Stimulated activated CD8-positive, alpha-beta memory T cell treated with anti-CD3 and anti-CD28 coated beads, Interleukin-7, amount 100 ng/mL, for 48 hours (primary cell): ENCODE data around the gene ECHS1.
A peak's percentile ranks its signal among the peaks of the same experiment; 100 is the strongest.
"Not testable (repeated sequence)": the region's sequence is repeated elsewhere in the genome, so short reads cannot be mapped to it uniquely, and the experiment has no call there.

Experiments
- DNase-seq, 2 donors: peaks; one replicate each; pipeline ENCODE4 v3.0.0-alpha.2; 2020; ENCODE audit warnings: low read depth in 1 of 2; ENCODE audit errors: extremely low read depth in 1 of 2

The ECHS1 gene

GRCh38 chr10:133373174-133374090 is at the start of gene ECHS1:
TSS of gene ECHS1 (minus strand) at chr10:133373354. CDS start at chr10:133373333, 21 bp downstream.
- DNase-seq: peak; percentile 89 to 92

DNA sequence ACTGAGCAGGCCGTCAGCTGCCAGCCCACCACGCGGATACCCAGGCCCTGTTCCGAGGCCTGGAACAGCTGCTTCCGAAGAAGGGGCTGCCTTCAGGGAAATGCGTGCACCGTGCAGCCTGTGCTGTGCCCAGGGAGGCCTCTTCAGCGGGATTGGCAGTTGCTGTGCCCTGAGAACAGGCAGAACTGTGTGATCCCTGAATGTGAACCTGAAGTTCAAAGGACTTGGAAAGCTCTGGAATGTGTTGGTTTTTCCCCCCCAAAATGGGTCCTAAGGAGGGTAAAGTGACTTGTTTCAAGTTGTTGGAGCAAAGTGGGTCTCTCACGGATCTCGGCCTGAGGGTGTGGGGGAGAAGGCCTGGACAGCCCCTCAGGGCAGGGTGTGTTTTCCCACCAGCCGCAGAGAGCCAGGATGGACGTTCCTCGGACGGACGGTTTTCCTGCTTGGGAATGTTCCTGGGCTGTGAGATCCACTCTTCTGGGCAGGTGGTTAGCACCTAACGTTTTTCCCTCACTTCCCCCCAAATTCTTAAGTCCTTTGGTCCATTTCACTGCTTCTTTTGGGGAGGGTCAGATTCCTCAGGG is 49.2 kb upstream of the ECHS1 start:
- DNase-seq: no peak

GRCh38 chr10:133421336-133422222 is 48.4 kb upstream of the ECHS1 start:
- no peak for DNase-seq

GRCh38 chr10:133420579-133420978 is 47.4 kb upstream of the ECHS1 start:
- DNase-seq: no peak

DNA sequence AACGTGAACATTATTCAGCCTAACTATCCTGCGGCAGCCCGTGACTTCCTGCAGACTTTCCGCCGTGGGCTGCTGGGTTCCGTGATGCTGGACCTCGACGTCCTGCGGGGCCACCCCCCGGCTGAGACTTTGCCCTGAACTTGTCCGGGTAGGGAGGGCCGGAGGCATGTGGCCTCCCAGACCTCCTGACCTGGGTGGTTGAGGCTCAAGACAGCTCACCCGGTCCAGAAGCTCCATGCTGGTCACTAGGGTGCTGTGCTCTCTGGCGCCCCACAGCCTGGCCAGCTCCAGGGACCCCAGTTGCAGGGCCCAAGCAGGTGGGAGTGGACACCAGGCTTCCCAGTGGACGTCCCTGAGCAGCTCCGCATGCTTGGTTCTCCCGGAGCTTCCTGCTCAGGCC is 46.9 kb upstream of the ECHS1 start:
- no peak for DNase-seq

GRCh38 chr10:133419211-133419950 is 46.2 kb upstream of the ECHS1 start:
- DNase-seq: no peak

DNA sequence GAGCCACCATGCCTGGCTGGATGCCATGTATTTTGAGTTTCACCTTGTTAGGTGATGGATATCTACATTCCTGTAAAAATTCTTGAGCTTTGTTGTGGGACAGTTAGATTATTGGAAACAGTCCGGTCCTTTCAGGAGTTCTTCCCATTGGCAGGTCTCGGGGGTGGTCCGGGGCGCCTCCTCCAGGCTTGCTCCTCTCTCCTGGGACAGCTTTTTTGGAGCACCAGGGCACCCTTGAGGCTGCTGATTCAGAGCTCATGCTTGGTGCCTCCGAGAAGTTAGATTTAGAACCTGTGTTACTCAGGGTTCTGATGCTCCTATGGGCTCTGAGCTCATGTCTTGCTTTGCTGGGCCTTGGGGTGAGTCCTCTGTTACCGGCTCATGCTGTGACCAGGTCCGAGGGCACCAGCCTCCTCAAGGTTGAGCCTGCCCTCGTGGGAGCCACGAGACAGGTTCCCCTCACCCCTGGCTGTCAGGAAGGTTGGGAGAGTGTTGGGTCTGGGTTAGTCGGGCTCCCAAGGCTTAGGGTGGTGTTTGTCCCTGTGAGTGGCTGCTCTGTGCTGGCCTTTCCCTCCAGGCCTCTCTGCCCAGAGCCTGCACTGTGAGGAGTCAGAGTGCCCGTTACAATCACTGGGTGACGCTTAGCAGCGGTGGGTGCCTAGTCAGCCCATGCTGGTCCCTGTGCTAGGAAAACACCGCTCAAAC is 45.3 kb upstream of the ECHS1 start:
- DNase-seq: no peak

DNA sequence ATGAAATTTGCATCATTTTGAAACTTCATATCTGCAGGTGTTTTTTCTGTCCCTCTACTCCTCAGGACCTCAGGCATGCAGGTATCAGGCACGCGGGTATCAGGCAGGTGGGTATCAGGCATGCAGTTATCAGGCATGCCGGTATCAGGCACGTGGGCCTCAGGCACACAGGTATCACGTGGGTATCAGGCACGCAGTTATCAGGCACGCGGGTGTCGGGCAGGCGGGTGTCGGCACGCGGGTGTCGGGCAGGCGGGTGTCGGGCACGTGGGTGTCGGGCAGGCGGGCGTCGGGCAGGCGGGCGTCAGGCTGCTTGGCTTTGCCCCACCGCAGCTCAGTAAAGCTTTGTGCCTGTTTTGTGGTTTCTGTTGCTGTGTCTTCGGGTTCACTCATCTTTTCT is 42.6 kb upstream of the ECHS1 start:
- DNase-seq: no peak

DNA sequence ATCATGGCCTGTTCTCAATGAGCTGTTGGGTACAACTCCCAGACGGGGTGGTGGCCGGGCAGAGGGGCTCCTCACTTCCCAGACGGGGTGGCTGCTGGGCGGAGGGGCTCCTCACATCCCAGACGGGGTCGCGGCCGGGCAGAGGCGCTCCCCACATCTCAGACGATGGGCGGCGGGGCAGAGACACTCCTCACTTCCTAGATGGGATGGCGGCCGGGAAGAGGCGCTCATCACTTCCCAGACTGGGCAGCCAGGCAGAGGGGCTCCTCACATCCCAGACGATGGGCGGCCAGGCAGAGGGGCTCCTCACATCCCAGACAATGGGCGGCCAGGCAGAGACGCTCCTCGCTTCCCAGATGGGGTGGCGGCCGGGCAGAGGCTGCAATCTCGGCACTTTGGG is 41.2 kb upstream of the ECHS1 start:
- DNase-seq: not testable (repeated sequence)

DNA sequence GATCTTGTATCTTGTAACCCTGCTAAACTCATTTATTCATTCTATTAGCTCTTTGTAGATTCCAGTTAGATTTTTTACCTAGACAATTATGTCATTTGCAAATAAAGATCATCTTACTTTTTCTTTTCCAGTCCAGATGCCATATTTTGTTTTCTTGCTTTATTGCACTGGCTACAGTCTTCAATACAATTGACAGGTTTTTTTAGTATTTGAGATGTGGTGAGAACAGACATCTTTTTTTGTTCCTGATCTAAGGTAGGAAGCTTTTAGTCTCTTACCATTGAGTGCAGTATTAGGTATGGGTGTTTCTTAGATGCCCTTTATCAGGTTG is 39.2 kb upstream of the ECHS1 start:
- DNase-seq: no peak

GRCh38 chr10:133411523-133412380 is 38.6 kb upstream of the ECHS1 start:
- no peak for DNase-seq

DNA sequence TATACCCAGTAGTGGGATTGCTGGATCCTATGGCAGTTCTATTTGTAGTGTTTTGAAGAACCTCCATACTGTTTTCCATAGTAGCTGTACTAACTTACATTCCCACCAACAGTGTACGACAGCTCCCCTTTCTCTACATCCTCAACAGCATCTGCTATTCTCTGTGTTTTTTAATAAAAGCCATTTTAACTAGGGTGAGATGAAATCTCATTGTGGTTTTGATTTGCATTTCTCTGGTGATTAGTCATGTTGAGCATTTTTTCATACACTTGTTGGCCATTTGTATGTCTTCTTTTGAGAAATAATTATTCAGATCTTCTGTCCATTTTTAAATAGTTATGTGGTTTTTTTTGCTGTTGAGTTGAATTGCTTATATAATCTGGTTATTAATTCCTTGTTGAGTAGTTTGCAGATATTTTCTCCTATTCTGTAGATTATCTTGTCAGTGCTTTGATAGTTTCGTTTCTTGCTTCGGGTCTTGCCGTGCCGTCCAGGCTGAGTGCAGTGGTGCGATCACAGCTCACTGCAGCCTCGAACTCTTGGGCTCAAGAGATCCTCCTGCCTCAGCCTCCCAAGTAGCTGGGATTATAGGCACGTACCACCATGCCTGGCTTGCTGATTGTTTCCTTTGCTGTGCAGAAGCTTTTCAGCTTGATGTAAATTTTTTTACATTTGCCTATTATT is 32.8 kb upstream of the ECHS1 start:
- no peak for DNase-seq

DNA sequence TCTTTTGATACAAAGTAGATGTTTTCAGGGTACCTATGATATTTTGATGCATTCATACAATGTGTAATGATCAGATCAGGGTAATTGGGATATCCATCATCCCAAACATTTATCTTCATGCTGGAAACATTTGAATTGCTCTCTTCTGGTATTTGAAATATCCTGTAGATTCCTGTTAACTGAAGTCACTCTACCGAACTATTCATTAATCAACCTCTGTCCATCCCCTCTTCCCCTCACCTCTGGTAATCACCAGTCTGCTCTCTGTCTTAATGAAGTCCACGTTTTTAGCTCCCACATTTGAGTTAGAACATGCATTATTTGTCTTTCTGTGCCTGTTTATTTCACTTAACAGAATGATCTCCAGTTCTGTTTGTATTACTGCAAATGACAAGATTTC is 32.1 kb upstream of the ECHS1 start:
- DNase-seq: no peak

DNA sequence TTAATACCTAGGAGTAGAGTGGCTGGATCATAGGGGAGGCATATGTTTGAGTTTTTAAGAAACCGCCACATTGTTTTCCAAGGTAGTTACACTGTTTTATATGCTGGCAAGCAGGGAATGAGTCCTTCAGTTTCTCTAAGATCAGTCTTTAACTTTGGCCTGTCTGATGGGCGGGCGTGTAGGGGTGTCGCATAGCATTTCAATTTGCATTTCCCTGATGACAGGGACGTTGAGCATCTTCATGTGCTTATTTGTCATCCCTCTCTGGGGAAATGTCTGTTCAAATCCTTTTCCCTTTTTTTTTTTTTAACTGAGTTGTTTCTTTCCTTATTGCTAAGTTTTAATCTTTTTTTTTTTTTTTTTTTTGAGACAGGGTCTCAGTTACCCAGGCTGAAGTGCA is 30.6 kb upstream of the ECHS1 start:
- DNase-seq: no peak

- no peak for DNase-seq
These were observed 30.2 kb upstream of the ECHS1 start for GRCh38 chr10:133403359-133403758.

DNA sequence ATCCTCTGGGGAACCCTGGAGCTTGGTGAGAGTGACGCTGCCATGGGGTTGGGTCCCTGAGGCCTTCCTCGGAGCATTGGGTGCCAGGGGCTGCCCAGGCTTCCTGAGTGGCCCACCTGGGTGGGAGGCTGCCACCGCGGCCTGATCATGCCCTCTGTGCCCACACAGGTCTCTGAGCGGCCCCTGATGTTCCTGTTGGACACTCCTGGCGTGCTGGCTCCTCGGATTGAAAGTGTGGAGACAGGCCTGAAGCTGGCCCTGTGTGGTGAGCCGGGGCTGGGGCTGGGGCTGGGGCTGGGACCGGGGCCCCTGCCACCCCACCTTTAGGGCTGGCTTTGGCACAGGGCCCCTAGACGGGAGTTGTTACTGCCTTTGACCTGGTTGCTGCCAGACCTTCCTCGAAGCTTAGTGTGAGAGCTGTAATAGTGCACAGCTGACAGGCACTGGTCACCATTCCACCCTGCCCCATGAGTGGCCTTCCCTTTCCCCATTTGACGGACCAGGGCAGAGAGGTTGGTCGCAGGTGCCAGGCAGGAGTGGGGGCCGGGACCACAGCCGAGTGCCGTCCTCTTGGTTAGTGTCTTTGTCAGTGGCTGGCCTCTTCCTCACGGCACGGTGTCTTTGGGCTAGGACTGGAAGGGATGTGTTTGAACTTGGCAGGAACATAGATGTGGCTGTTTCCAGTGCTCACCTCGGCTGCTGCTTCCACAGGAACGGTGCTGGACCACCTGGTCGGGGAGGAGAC is 29.0 kb upstream of the ECHS1 start:
- DNase-seq: no peak

GRCh38 chr10:133401500-133401899 is 28.3 kb upstream of the ECHS1 start:
- no peak for DNase-seq
